Bronchial epithelial cell (primary cell): Measurements from ENCODE around the gene LONP1. TPM values are rescaled to one million over a fixed set of nuclear protein-coding genes. Genes with fewer than 3 reads are reported as not detected.

Experiments used
- DNase-seq: peaks from one replicate; pipeline ENCODE4 v3.0.0-alpha.2; 2010; ENCODE audit warnings: low read depth
- FAIRE-seq: peaks from 2 replicates; lab custom pipeline; 2011; peaks lifted over from hg19 to GRCh38; lab: Jason Lieb, UNC
- H3K27me3 ChIP-seq: 2 replicates; pipeline ENCODE4 v1.5.1; 2011; ENCODE audit warnings: low read length; ENCODE audit not compliant: control insufficient read depth, insufficient read depth
- H3K36me3 ChIP-seq: 2 replicates; pipeline ENCODE4 v1.5.1; 2011; ENCODE audit warnings: low read length; ENCODE audit not compliant: control insufficient read depth, insufficient read depth
- H3K4me3 ChIP-seq: 2 replicates; pipeline ENCODE4 v1.5.1; 2011; ENCODE audit warnings: mild to moderate bottlenecking, low read depth, low read length, control low read depth
- CTCF ChIP-seq: IDR thresholded peaks from 2 replicates; pipeline ENCODE4 v1.5.1; 2011; ENCODE audit warnings: mild to moderate bottlenecking, moderate library complexity, low read length, control low read depth, inconsistent platforms; ENCODE audit not compliant: insufficient read depth, severe bottlenecking
- total RNA-seq: library from RNA; depleted of rRNA; stranded (reverse); fragments of >200 nt; gene quantifications from 2 replicates; pipeline ENCODE4 v1.2.1, GENCODE V29; 2014

Gene LONP1
- total RNA-seq, 1 donor from 2014 or later, result 220 TPM

DNA sequence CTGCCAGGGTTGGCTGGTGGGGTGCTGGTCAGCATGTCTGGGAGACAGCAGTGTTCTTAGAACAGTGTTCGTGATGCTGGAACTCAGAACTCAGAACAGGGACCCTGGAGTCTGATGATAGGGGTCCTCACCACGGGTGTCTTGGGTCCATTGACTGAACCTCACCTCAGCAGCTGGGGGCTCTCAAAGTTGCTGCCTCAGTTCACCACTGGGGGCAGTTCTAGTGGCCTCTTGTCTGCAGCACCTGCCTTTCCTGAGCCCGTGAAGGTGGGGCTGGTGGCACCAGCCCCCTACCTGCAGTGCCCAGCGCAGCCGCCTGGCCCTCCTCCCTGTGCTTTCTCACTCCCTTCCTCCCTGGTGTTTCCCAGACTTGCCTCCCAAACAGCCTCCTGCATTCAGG, 68.6 kb downstream of the LONP1 start:
- TF ChIP-seq CTCF, result no peak
- peaks cover 41% of the 10 kb centered on the region for H3K36me3 ChIP-seq

DNA sequence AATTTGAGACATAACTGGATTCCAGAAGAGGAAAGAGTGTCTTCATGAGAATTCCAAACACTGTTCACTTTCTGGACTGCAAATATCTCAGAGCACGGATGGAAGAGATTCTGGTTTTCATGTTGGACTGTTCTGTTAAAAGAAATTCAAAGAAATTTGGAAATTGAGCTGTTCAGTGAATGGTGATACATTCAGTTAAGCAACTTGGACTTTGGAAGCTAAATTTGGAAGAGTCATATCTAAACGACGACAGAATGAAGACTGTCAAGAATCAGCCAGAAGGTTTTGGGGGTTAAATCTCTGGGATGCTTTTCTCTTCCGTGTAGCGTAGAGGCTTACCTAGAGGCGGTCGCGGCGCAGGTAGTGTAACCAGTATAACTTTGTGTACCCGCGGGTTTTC, 71.5 kb downstream of the LONP1 start:
- Histone ChIP-seq H3K27me3 (no peaks in the 10 kb centered on the region), H3K4me3 (no peak overlapping the region), H3K36me3 (peaks cover 39% of the 10 kb centered on the region)
- no peak for DNase-seq
- TF ChIP-seq CTCF, result no peak
- FAIRE-seq, result no peak

More for the DNA sequence above, 68.6 kb downstream of the LONP1 start:
- FAIRE-seq (no peak), DNase-seq (no peak)
- Histone ChIP-seq H3K27me3 (no peaks in the 10 kb centered on the region), H3K4me3 (no peak overlapping the region)

DNA sequence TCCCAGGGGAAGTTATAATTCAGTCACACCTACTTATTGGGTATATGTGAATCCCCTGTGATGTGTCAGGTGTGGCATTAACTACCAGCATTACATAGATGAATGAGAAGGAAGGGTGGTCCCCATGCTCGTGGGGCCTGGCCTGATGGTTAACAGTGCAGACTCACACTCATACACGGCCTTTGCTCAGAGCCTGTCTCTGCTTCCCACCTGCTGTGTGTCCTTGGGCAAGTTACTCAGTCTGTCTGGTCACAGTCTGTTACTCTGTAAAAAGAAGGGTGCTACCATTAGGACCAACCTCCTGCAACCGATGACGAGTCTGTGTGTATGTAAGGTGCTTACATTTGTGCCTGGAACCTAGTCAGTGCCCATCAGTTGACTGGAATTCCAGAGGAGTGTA, 73.2 kb downstream of the LONP1 start:
- DNase-seq (no peak), FAIRE-seq (peak; percentile 23)
- no peak for TF ChIP-seq CTCF
- no peaks in the 10 kb centered on the region for H3K27me3 ChIP-seq
- no peak overlapping the region for H3K4me3 ChIP-seq
- H3K36me3 ChIP-seq, result peaks cover 34% of the 10 kb centered on the region

GRCh38 chr19:5645409-5645808, 74.5 kb downstream of the LONP1 start:
- Histone ChIP-seq H3K4me3 (no peak overlapping the region), H3K27me3 (no peaks in the 10 kb centered on the region), H3K36me3 (peaks cover 26% of the 10 kb centered on the region)
- no peak for FAIRE-seq
- DNase-seq, result no peak
- no peak for TF ChIP-seq CTCF

DNA sequence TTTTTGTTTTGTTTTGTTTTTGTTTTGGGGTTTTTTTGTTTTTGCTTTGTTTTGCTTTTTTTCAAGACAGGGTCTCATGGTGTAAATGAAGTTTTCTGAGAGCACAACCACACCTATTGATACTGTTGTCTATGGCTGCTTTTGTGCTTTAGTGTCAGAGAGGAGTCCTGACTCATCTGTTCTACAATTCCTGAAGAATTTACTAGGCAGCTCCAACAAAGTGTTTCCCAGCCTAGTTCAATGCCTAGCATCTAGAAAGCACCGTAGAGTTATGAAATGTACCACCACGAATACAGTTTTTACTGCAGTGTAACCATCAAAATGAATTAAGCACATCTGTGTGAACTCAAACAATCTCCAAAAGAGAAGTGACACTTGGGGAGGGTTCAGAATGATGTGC, 75.9 kb downstream of the LONP1 start:
- no peak for DNase-seq
- H3K27me3 ChIP-seq, result no peaks in the 10 kb centered on the region
- H3K36me3 ChIP-seq, result peaks cover 21% of the 10 kb centered on the region
- FAIRE-seq, result no peak
- H3K4me3 ChIP-seq, result no peak overlapping the region
- TF ChIP-seq CTCF, result no peak

DNA sequence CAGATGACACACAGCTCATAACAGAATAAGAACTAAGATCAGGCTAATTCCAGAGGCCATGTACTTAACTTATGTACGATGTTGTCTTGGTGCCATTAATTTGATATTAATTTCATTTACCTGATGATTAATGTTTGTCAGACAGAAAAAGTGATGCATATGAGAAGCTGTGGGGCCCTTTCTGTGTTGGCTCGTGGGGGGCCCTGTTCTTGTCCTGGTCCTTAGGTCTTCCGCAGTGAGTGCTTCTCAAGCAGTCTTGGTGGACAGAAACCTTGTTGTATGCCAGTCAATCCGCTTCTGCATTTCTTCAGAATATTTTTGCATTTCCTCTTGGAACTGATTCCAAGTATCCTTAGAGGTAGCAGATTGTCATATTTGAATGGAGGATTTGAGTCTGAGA, 76.9 kb downstream of the LONP1 start:
- H3K36me3 ChIP-seq, result peaks cover 18% of the 10 kb centered on the region
- FAIRE-seq (no peak), DNase-seq (no peak)
- H3K4me3 ChIP-seq, result no peak overlapping the region
- no peaks in the 10 kb centered on the region for H3K27me3 ChIP-seq
- no peak for TF ChIP-seq CTCF
